Measurements from ENCODE around the gene FNDC3B.

FNDC3B gene

GRCh38 chr3:172071780-172072330 is 32.5 kb downstream of the FNDC3B start:
- in situ Hi-C loops (cut with HindIII; ENCODE audit: low sequenced_read_pairs) = no loop called here

GRCh38 chr3:172072543-172072942 is 33.2 kb downstream of the FNDC3B start:
- in situ Hi-C loops (cut with HindIII; ENCODE audit: low sequenced_read_pairs) = no loop called here

- in situ Hi-C loops (cut with HindIII; ENCODE audit: low sequenced_read_pairs) = no loop called here
These were observed 34.0 kb downstream of the FNDC3B start for GRCh38 chr3:172073262-172073915.

GRCh38 chr3:172074032-172074431 is 34.7 kb downstream of the FNDC3B start:
- in situ Hi-C loops (cut with HindIII; ENCODE audit: low sequenced_read_pairs) = no loop called here

- in situ Hi-C loops (cut with HindIII; ENCODE audit: low sequenced_read_pairs) = no loop called here
These were observed 35.2 kb downstream of the FNDC3B start for GRCh38 chr3:172074586-172074985.

- in situ Hi-C loops (cut with HindIII; ENCODE audit: low sequenced_read_pairs) = no loop called here
These were observed 36.8 kb downstream of the FNDC3B start for GRCh38 chr3:172076212-172076611.

- in situ Hi-C loops (cut with HindIII; ENCODE audit: low sequenced_read_pairs) = no loop called here
These were observed 37.9 kb downstream of the FNDC3B start for GRCh38 chr3:172077197-172077757.

GRCh38 chr3:172078244-172078643 is 38.9 kb downstream of the FNDC3B start:
- in situ Hi-C loops (cut with HindIII; ENCODE audit: low sequenced_read_pairs) = no loop called here

GRCh38 chr3:172078721-172079120 is 39.3 kb downstream of the FNDC3B start:
- in situ Hi-C loops (cut with HindIII; ENCODE audit: low sequenced_read_pairs) = no loop called here

GRCh38 chr3:172079326-172079976 is 40.1 kb downstream of the FNDC3B start:
- in situ Hi-C loops (cut with HindIII; ENCODE audit: low sequenced_read_pairs) = no loop called here

- in situ Hi-C loops (cut with HindIII; ENCODE audit: low sequenced_read_pairs) = no loop called here
These were observed 41.1 kb downstream of the FNDC3B start for GRCh38 chr3:172080503-172080902.

GRCh38 chr3:172082269-172082668 is 42.9 kb downstream of the FNDC3B start:
- in situ Hi-C loops (cut with HindIII; ENCODE audit: low sequenced_read_pairs) = no loop called here

- in situ Hi-C loops (cut with HindIII; ENCODE audit: low sequenced_read_pairs) = no loop called here
These were observed 43.6 kb downstream of the FNDC3B start for GRCh38 chr3:172082820-172083513.

GRCh38 chr3:172083995-172084409 is 44.6 kb downstream of the FNDC3B start:
- in situ Hi-C loops (cut with HindIII; ENCODE audit: low sequenced_read_pairs) = no loop called here

GRCh38 chr3:172084871-172085556 is 45.6 kb downstream of the FNDC3B start:
- in situ Hi-C loops (cut with HindIII; ENCODE audit: low sequenced_read_pairs) = no loop called here

- in situ Hi-C loops (cut with HindIII; ENCODE audit: low sequenced_read_pairs) = no loop called here
These were observed 46.1 kb downstream of the FNDC3B start for GRCh38 chr3:172085557-172085895.

- in situ Hi-C loops (cut with HindIII; ENCODE audit: low sequenced_read_pairs) = no loop called here
These were observed 46.7 kb downstream of the FNDC3B start for GRCh38 chr3:172086071-172086470.

- in situ Hi-C loops (cut with HindIII; ENCODE audit: low sequenced_read_pairs) = no loop called here
These were observed 47.8 kb downstream of the FNDC3B start for GRCh38 chr3:172087198-172087597.

GRCh38 chr3:172087602-172088580 is 48.5 kb downstream of the FNDC3B start:
- in situ Hi-C loops (cut with HindIII; ENCODE audit: low sequenced_read_pairs) = no loop called here

GRCh38 chr3:172089250-172089649 is 49.9 kb downstream of the FNDC3B start:
- in situ Hi-C loops (cut with HindIII; ENCODE audit: low sequenced_read_pairs) = no loop called here

All from DLD1 (cell line).